Kidney epithelial cell (primary cell): ENCODE results near the gene IGFL2. TPM values are rescaled to one million over a fixed set of nuclear protein-coding genes. Genes with fewer than 3 reads are reported as not detected.

Source experiments
- DNase-seq: peaks from one replicate; pipeline ENCODE4 v3.0.0-alpha.2; 2010; ENCODE audit warnings: low read depth
- H3K27me3 ChIP-seq: 2 replicates; pipeline ENCODE4 v1.6.0; 2011; ENCODE audit warnings: low read length; ENCODE audit not compliant: control insufficient read depth, insufficient read depth
- H3K36me3 ChIP-seq: 2 replicates; pipeline ENCODE4 v1.5.1; 2011; ENCODE audit warnings: low read length; ENCODE audit not compliant: control insufficient read depth, insufficient read depth
- H3K4me3 ChIP-seq: 2 replicates; pipeline ENCODE4 v1.5.1; 2011; ENCODE audit warnings: low read depth, mild to moderate bottlenecking, control low read depth, low read length
- total RNA-seq: library from RNA; depleted of rRNA; stranded (reverse); fragments of >200 nt; gene quantifications from 2 replicates; pipeline ENCODE4 v1.2.3, GENCODE V29; 2015
- TF ChIP-seq, protein P1 (sequence below): IDR thresholded peaks from 2 replicates; pipeline ENCODE4 v1.5.1; 2011; ENCODE audit warnings: mild to moderate bottlenecking, moderate library complexity, low read length, control low read depth, inconsistent platforms; ENCODE audit not compliant: insufficient read depth, poor library complexity, severe bottlenecking

The IGFL2 gene
- total RNA-seq, 1 donor from 2014 or later, result not detected

DNA sequence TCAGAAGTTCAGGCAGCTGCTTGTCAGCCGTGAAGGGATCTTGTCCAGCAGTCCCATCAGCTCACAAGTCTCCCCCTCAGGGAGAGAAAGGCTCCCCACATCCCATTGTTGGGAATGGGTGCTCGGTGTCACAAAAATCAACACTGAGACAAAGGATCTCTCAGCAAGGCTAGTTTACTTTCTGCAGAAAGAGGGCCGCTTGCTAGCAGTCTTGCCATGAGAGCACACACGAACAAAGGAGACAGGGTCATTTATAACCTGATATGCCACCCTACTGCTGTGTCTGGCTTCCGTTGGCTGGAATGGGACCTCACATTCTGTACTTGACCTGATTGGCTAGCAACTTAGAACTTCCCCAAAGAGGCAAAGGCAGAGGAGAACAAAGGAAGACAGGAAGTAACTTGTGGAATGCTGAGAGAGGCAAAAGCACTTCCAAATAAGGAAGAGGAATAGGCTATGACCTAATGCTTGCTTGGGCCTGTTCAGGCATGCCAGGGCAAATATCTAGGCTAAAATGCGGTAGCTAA is 14.9 kb upstream of the IGFL2 start:
- TF ChIP-seq, protein P1, sequence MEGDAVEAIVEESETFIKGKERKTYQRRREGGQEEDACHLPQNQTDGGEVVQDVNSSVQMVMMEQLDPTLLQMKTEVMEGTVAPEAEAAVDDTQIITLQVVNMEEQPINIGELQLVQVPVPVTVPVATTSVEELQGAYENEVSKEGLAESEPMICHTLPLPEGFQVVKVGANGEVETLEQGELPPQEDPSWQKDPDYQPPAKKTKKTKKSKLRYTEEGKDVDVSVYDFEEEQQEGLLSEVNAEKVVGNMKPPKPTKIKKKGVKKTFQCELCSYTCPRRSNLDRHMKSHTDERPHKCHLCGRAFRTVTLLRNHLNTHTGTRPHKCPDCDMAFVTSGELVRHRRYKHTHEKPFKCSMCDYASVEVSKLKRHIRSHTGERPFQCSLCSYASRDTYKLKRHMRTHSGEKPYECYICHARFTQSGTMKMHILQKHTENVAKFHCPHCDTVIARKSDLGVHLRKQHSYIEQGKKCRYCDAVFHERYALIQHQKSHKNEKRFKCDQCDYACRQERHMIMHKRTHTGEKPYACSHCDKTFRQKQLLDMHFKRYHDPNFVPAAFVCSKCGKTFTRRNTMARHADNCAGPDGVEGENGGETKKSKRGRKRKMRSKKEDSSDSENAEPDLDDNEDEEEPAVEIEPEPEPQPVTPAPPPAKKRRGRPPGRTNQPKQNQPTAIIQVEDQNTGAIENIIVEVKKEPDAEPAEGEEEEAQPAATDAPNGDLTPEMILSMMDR, result no peak
- Histone ChIP-seq H3K4me3 (no peak overlapping the region), H3K36me3 (no peaks in the 10 kb centered on the region), H3K27me3 (no peaks in the 10 kb centered on the region)
- DNase-seq, result peak; percentile 97

DNA sequence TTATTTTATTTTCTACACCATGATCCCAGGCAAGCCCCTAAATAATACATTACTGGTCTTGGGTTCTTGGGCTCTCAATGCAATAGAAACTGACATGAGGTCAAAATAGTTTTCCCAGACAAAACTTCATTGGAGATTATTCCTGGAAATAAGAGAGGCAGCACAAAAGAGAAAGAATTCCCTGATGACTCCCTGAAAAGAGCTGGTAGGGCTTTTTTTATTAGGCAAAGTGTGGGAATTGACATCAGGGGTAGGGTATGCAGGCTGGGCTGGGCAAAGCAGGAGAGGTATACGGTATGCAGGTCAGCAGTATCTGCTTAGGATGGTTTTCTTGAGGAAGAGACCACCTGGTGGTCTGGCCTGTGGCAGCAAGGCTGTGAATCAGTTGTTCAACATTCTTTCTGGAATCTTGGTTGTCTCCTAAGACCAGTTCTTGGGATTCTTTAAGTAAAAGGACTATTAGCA is 14.2 kb upstream of the IGFL2 start:
- no peak for DNase-seq
- Histone ChIP-seq H3K4me3 (no peak overlapping the region), H3K36me3 (no peaks in the 10 kb centered on the region), H3K27me3 (peaks cover 3% of the 10 kb centered on the region)
- TF ChIP-seq, protein P1, result no peak

DNA sequence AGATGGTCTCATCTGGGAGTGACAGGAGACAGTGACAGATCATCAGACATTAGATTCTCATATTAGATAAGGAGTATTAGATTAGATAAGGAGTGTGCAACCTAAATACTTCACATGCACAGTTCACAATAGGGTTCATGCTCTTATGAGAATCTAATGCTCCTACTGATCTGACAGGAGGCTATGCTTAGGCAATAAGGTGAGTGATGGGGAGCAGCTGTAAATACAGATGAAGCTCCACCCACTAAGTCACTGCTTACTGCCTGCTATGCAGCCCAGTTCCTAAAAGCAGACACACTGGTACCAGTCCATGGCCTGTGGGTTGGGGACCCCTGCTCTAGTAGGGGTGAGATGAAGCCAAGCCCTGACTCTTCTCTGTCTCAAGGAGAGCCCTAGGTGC is 13.5 kb upstream of the IGFL2 start:
- TF ChIP-seq, protein P1, result no peak
- Histone ChIP-seq H3K27me3 (peaks cover 5% of the 10 kb centered on the region), H3K36me3 (no peaks in the 10 kb centered on the region), H3K4me3 (no peak overlapping the region)
- no peak for DNase-seq

DNA sequence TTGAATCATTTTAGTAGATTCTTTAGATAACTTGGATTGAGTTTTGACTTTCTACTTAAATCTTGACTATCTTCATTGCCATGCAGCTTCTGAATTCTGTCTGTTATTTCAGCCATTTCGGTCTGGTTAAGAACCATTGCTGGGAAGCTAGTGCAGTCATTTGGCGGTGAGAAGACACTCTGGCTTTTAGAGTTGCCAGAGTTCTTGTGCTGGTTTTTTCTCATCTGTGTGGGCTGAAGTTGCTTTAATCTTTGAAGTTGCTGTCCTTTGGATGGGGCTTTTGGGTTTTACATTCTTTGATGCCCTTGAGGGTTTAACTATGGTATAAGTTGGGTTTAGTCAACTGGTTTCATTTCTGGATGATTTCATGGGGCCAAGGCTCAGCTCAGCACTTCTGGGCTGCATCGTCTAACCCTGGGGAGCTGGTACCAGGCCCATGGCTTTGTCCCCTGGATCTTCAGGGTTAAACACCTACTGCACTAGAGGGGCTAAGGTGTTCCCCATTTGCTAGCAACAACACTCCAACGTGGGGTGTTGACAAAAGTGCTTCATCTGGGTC is 10.0 kb upstream of the IGFL2 start:
- H3K4me3 ChIP-seq, result no peak overlapping the region
- H3K36me3 ChIP-seq, result no peaks in the 10 kb centered on the region
- DNase-seq, result no peak
- peaks cover 5% of the 10 kb centered on the region for H3K27me3 ChIP-seq
- TF ChIP-seq, protein P1, result no peak

DNA sequence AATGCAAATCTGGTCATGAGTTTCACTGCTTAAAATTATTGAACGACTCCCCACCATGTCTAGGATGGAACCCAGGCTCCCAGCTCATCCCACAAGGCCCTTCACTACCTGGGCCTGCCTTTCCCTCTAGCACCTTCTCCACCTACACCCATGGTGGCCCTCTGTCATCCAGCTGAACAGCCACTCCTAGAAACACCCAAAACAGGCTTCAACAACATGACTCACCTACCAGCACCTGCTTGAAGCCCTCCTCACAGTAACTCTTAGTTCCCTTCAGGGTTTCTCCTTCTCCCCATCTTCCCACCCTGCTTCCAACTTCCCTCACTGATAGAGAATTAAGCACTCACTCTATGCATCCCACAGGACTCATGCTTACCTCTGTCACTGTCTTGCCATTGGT is 6.6 kb upstream of the IGFL2 start:
- no peak for DNase-seq
- H3K36me3 ChIP-seq, result no peaks in the 10 kb centered on the region
- H3K4me3 ChIP-seq, result no peak overlapping the region
- TF ChIP-seq, protein P1, result no peak
- H3K27me3 ChIP-seq, result peaks cover 5% of the 10 kb centered on the region

DNA sequence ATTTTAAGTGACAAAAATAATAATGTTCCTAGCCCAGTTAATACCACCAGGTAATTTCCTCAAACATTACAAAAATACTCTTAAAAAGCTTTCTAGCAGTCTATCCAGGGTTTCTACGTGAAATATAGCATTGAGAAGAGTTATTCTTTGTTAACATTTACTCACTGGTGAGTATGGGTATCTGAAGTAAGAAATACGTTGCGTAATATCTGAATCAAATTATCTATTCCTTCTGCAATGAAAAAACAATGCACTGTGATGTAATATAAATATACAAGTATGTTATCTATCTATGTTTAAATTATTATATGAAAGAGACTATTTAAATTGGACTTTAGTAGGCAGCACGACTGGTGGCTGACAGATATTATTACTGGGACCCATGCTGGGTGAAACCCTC is 5.7 kb upstream of the IGFL2 start:
- H3K36me3 ChIP-seq, result no peaks in the 10 kb centered on the region
- no peak for DNase-seq
- no peak overlapping the region for H3K4me3 ChIP-seq
- TF ChIP-seq, protein P1, result no peak
- H3K27me3 ChIP-seq, result peaks cover 5% of the 10 kb centered on the region
